Measurements from ENCODE around the gene MAP3K7CL. TPM values are rescaled to one million over a fixed set of nuclear protein-coding genes. Genes with fewer than 3 reads are reported as not detected.

The MAP3K7CL gene
- total and polyA plus RNA-seq, 8 donors, result 2.0 to 7.3 (median 3.0) TPM

Other genes starting within 250 kb of the MAP3K7CL start
- gene LTN1, start 137.8 kb upstream of the MAP3K7CL start, total RNA-seq, result 10 to 100 TPM in 5 of 6 donors, 1 to 10 TPM in 1; 9.3 to 16.1 (median 13.8) TPM
- 1 to 10 TPM; 4.4 to 8.5 TPM for gene LTN1, start 137.8 kb upstream of the MAP3K7CL start, polyA plus RNA-seq
- 10 to 100 TPM in 5 of 6 donors, 1 to 10 TPM in 1; 8.7 to 15.9 (median 11.5) TPM for gene RWDD2B, start 111.3 kb upstream of the MAP3K7CL start, total RNA-seq
- 10 to 100 TPM in 1 of 2 donors, 1 to 10 TPM in 1; 8.2 to 10.9 TPM for gene RWDD2B, start 111.3 kb upstream of the MAP3K7CL start, polyA plus RNA-seq
- 10 to 100 TPM; 17.6 to 27.3 (median 20.1) TPM for gene USP16, start 106.0 kb upstream of the MAP3K7CL start, total RNA-seq
- gene USP16, start 106.0 kb upstream of the MAP3K7CL start, polyA plus RNA-seq, result 10 to 100 TPM; 13.8 to 25.6 TPM
- gene CCT8, start 57.0 kb upstream of the MAP3K7CL start, total RNA-seq, result 10 to 100 TPM; 57.8 to 92.3 (median 63.0) TPM
- 10 to 100 TPM; 62.6 to 85.3 TPM for gene CCT8, start 57.0 kb upstream of the MAP3K7CL start, polyA plus RNA-seq
- 10 to 100 TPM; 29.3 to 66.2 (median 34.3) TPM for gene BACH1, start 168.3 kb downstream of the MAP3K7CL start, total RNA-seq
- gene BACH1, start 168.3 kb downstream of the MAP3K7CL start, polyA plus RNA-seq, result 1 to 10 TPM; 3.0 to 3.6 TPM